AG04450 (cell line): Measurements from ENCODE around the gene NLRC5. TPM values are rescaled to one million over a fixed set of nuclear protein-coding genes. Genes with fewer than 3 reads are reported as not detected.

ENCODE experiments used
- CTCF ChIA-PET: fragments of 300-600, 350-600 bp; formaldehyde crosslinking; extraction: SDS; loops from one replicate; lab custom pipeline; 2022; ENCODE audit warnings: antibody characterized with exemption, inconsistent platforms; lab: Charles Lee
- POLR2A ChIA-PET: fragments of 350-600 bp; formaldehyde crosslinking; extraction: SDS; loops from one replicate; lab custom pipeline; 2021; ENCODE audit warnings: antibody characterized with exemption, inconsistent platforms; lab: Yijun Ruan, JAX
- DNase-seq: peaks from one replicate; pipeline ENCODE4 v3.0.0-alpha.2; 2011; ENCODE audit warnings: low read depth, low spot score
- H3K27ac ChIP-seq: one replicate; pipeline ENCODE4 v1.5.1; 2012; ENCODE audit warnings: low read depth, low read length, control low read depth
- H3K27me3 ChIP-seq: one replicate; pipeline ENCODE4 v1.6.0; 2012; ENCODE audit warnings: low read length; ENCODE audit not compliant: control insufficient read depth, insufficient read depth
- H3K4me3 ChIP-seq: 2 replicates; pipeline ENCODE4 v1.5.1; 2011; ENCODE audit warnings: mild to moderate bottlenecking, low read depth, low read length, control low read depth
- H3K9me3 ChIP-seq: 2 replicates; pipeline ENCODE4 v1.5.1; 2012; ENCODE audit warnings: low read length; ENCODE audit not compliant: control insufficient read depth, insufficient read depth
- polyA plus RNA-seq: library from polyadenylated mRNA; depleted of rRNA; stranded (reverse); fragments of >200 nt; gene quantifications from 2 replicates; pipeline ENCODE4 v1.2.3, GENCODE V29; 2011
- TF ChIP-seq, protein P1 (sequence below): IDR thresholded peaks from 2 replicates; pipeline ENCODE4 v1.5.1; 2011; ENCODE audit warnings: low read depth, low read length, control low read depth, inconsistent platforms

NLRC5 gene
- polyA plus RNA-seq, 1 experiment: 9.2 TPM

DNA sequence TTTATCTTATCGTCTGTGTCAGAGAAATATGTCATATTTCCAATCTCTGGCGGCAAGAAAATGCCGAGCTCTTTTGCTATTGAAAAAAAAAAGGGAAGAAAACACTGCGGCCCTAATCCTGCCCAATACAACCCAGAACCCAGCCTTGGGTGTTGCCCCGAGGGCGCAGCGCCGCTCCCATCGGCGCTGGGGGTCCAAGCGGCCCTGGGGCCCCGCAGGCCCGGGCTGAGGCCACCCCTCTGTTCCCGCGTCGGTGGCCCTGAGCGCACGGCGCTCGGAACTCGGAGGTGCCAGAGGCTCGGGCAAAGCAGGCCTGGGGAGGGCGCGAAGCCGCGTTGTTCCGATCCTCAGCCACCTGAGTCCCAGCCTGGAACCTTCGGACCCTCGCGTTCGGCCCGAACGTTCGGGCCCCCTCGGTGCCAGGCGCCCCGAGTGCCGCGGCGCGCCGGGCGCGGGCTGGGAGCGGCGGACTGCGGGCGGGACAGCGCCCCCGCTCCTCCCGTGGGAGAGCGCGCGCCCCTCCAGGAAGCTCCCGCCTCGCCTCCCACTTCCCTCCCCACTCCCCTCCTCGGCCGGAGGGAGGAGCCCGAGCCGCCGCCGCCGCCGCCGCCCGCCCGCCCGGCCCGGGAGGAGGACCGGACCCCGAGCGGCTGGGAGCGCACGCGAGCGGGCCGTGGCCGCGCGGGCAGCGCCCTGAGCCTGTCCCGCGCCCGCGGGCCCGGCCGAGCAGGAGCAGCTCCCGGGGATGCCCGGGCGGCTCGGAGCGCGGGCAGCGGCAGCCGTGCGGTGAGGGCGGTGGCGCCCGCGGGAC lies 102.8 kb downstream of the NLRC5 start, which contains the start of gene CPNE2:
TSS of gene CPNE2 (plus strand) at position 609 of the 811 bp plus-strand sequence. CDS start 18,160 bp downstream, outside the sequence.
- no peaks in the 10 kb centered on the region for H3K9me3 ChIP-seq
- H3K4me3 ChIP-seq: peak within 1 kb of the TSS; percentile 68
- POLR2A ChIA-PET: interaction anchor here (0.6 to 1.7 kb wide), 2 partner anchors 80 to 94 kb away, joined by 4 read pairs; partner anchors contain the start of gene PSME3IP1
- no peak within 1 kb of the TSS for H3K27ac ChIP-seq
- no peak for DNase-seq
- CTCF ChIA-PET: interaction anchor here (0.6 to 2.9 kb wide), 40 partner anchors 8 to 332 kb away, joined by 3 to 29 read pairs (median 5); no protein-coding TSS in a partner anchor
- H3K27me3 ChIP-seq: no peaks in the 10 kb centered on the region
- TF ChIP-seq, protein P1, sequence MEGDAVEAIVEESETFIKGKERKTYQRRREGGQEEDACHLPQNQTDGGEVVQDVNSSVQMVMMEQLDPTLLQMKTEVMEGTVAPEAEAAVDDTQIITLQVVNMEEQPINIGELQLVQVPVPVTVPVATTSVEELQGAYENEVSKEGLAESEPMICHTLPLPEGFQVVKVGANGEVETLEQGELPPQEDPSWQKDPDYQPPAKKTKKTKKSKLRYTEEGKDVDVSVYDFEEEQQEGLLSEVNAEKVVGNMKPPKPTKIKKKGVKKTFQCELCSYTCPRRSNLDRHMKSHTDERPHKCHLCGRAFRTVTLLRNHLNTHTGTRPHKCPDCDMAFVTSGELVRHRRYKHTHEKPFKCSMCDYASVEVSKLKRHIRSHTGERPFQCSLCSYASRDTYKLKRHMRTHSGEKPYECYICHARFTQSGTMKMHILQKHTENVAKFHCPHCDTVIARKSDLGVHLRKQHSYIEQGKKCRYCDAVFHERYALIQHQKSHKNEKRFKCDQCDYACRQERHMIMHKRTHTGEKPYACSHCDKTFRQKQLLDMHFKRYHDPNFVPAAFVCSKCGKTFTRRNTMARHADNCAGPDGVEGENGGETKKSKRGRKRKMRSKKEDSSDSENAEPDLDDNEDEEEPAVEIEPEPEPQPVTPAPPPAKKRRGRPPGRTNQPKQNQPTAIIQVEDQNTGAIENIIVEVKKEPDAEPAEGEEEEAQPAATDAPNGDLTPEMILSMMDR: no peak

DNA sequence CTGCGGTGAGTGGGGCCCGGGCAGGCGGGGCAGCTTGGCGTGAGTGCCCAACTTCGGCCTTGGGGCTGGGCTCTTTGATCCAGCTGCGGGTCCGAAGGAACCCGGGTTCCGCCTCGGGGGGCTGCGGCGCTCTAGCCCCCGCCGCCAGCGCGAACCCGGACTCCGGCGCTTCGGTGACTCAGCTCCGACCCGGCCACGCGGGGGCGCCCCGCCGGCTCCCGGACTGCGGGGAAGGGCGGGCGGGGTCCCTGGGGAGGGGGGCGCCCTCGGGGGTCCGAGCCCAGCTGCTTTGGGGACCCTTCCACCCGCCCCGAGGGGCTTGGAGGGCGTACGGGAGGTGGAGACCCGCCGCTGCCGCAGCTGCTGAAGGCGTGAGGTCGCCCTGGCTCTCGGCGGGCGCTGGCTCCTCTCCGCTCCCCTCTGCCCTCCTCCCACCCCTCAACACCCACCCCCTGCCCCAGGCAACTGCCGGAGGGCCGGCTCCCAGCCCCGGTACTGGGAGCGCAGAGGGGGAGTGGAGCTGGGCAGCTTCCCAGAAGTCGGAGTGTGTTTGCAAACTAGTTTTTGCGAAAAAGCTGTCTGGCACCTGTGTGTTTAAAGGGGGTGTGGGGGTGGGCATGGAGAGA lies 103.5 kb downstream of the NLRC5 start:
- H3K27me3 ChIP-seq: no peaks in the 10 kb centered on the region
- peak overlapping the region; percentile 68 for H3K4me3 ChIP-seq
- H3K9me3 ChIP-seq: no peaks in the 10 kb centered on the region
- ChIA-PET POLR2A (interaction anchor here (1.0 to 1.7 kb wide), 2 partner anchors 29 to 93 kb away, joined by 4 read pairs; partner anchors contain the start of gene PSME3IP1), CTCF (interaction anchor here (0.5 to 2.9 kb wide), 53 partner anchors 7 to 1048 kb away, joined by 3 to 29 read pairs (median 4); partner anchors contain the start of gene CETP)
- TF ChIP-seq, protein P1: peak; percentile 47
- no peak for DNase-seq
- no peak overlapping the region for H3K27ac ChIP-seq

DNA sequence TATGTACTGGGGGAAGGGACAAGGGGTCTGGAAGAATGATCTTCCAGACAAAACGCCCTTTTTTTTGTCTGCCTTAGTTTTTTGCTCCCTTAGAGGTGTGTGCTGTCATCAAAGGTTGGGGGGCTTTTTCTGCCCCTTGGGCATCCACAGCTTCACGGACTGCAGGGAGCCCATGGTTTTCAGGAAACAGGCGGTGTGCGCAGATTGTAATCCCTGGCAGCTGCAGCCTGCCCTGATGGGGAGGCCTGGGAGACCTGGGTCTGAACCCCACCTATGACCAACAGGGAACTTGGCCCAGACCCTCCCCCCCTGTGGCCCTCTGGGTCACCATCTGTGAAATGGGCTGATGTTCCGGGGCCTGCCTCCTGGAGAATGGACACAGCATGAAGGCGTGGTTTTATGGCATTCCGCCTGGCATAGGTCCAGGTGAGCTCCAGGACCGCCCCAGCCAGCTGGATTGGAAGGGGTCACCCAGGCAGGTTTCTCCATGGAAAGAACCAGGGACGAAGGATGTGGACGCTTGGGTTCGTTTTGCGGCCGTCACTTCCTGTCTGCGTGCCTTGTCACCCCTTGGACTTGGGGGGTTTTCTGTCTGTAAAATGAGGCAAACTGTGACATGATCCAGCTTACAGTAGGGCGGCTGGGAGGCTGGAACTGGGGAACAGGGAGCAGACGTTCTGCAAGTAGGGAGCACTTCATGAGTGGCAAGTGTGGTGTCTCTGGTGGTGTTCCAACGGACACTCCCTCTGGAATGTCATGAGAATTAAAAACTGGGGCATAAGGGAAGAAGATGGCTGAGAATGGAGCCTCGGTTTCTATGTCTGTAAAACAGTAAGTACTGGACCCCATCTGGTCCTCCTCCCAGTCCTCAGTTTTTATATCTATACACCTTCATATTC lies 104.6 kb downstream of the NLRC5 start:
- no peak for DNase-seq
- no peaks in the 10 kb centered on the region for H3K9me3 ChIP-seq
- H3K27ac ChIP-seq: no peak overlapping the region
- ChIA-PET CTCF (interaction anchor here (0.5 to 2.9 kb wide), 30 partner anchors 8 to 1047 kb away, joined by 3 to 29 read pairs (median 5); partner anchors contain the start of gene CETP), POLR2A (interaction anchor here (0.7 to 1.7 kb wide), 3 partner anchors 30 to 151 kb away, joined by 3 to 4 read pairs (median 4); partner anchors contain the start of gene PSME3IP1)
- H3K4me3 ChIP-seq: peak overlapping the region; percentile 68
- no peaks in the 10 kb centered on the region for H3K27me3 ChIP-seq
- TF ChIP-seq, protein P1: no peak

DNA sequence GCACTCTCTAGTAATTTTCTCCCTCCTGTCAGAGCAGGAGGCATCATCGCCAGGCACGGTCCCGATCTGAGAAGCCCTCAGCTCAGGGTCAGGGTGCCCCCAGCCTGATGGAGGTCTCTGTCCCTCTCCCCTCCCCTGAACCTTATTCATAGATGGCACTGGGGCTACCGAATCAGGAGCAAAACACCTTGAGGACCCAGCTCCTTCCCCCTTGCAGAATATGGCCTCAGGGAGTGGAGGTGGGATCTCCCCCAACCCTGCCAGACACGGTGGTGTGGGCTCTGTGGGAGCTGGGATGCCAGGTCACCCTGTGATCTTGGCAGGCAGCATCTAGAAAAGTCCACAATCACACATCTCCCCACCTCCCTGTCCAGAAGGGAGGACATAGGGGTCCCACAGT lies 105.6 kb downstream of the NLRC5 start:
- ChIA-PET POLR2A (no interaction called here), CTCF (interaction anchor here (1.1 kb wide), 1 partner anchor 11 kb away, joined by 4 read pairs; no protein-coding TSS in a partner anchor)
- Histone ChIP-seq H3K9me3 (no peaks in the 10 kb centered on the region), H3K27me3 (no peaks in the 10 kb centered on the region), H3K27ac (no peak overlapping the region), H3K4me3 (no peak overlapping the region)
- no peak for DNase-seq
- TF ChIP-seq, protein P1: no peak
